ENCODE data around the gene UGGT1. TPM values are rescaled to one million over a fixed set of nuclear protein-coding genes. Genes with fewer than 3 reads are reported as not detected.

The UGGT1 gene
- total RNA-seq, 1 donor from 2014 or later, result 49.8 TPM

GRCh38 chr2:128093762-128094161 is 2.8 kb downstream of the UGGT1 start:
- H3K36me3 ChIP-seq (ENCODE audit: control insufficient read depth, insufficient read depth, low read length), result peaks cover 2% of the 10 kb centered on the region
- DNase-seq (ENCODE audit: low read depth), result no peak
- no peaks in the 10 kb centered on the region for H3K27me3 ChIP-seq (ENCODE audit: control insufficient read depth, insufficient read depth, low read length)
- H3K4me3 ChIP-seq (ENCODE audit: low read depth, low read length), result no peak overlapping the region
- FAIRE-seq, result no peak
- no peak for TF ChIP-seq CTCF (IDR thresholded peaks at IDR 0.05; ENCODE audit: insufficient read depth, low read length, severe bottlenecking)

- Histone ChIP-seq H3K4me3 (ENCODE audit: low read depth, low read length) (no peak overlapping the region), H3K36me3 (ENCODE audit: control insufficient read depth, insufficient read depth, low read length) (peaks cover 4% of the 10 kb centered on the region), H3K27me3 (ENCODE audit: control insufficient read depth, insufficient read depth, low read length) (no peaks in the 10 kb centered on the region)
- no peak for FAIRE-seq
- no peak for TF ChIP-seq CTCF (IDR thresholded peaks at IDR 0.05; ENCODE audit: insufficient read depth, low read length, severe bottlenecking)
- DNase-seq (ENCODE audit: low read depth), result no peak
Observed at GRCh38 chr2:128095201-128095600, 4.2 kb downstream of the UGGT1 start.

GRCh38 chr2:128103407-128103806 is 12.4 kb downstream of the UGGT1 start:
- no peak for TF ChIP-seq CTCF (IDR thresholded peaks at IDR 0.05; ENCODE audit: insufficient read depth, low read length, severe bottlenecking)
- Histone ChIP-seq H3K36me3 (ENCODE audit: control insufficient read depth, insufficient read depth, low read length) (peaks cover 5% of the 10 kb centered on the region), H3K4me3 (ENCODE audit: low read depth, low read length) (no peak overlapping the region), H3K27me3 (ENCODE audit: control insufficient read depth, insufficient read depth, low read length) (no peaks in the 10 kb centered on the region)
- DNase-seq (ENCODE audit: low read depth), result no peak
- FAIRE-seq, result no peak

GRCh38 chr2:128105072-128105471 is 14.1 kb downstream of the UGGT1 start:
- FAIRE-seq (no peak), DNase-seq (ENCODE audit: low read depth) (no peak)
- Histone ChIP-seq H3K27me3 (ENCODE audit: control insufficient read depth, insufficient read depth, low read length) (no peaks in the 10 kb centered on the region), H3K36me3 (ENCODE audit: control insufficient read depth, insufficient read depth, low read length) (peaks cover 5% of the 10 kb centered on the region), H3K4me3 (ENCODE audit: low read depth, low read length) (no peak overlapping the region)
- no peak for TF ChIP-seq CTCF (IDR thresholded peaks at IDR 0.05; ENCODE audit: insufficient read depth, low read length, severe bottlenecking)

GRCh38 chr2:128108166-128108565 is 17.2 kb downstream of the UGGT1 start:
- Histone ChIP-seq H3K27me3 (ENCODE audit: control insufficient read depth, insufficient read depth, low read length) (no peaks in the 10 kb centered on the region), H3K4me3 (ENCODE audit: low read depth, low read length) (no peak overlapping the region), H3K36me3 (ENCODE audit: control insufficient read depth, insufficient read depth, low read length) (peaks cover 12% of the 10 kb centered on the region)
- no peak for FAIRE-seq
- TF ChIP-seq CTCF (IDR thresholded peaks at IDR 0.05; ENCODE audit: insufficient read depth, low read length, severe bottlenecking), result no peak
- no peak for DNase-seq (ENCODE audit: low read depth)

GRCh38 chr2:128109243-128109642 is 18.2 kb downstream of the UGGT1 start:
- no peak for DNase-seq (ENCODE audit: low read depth)
- no peak for FAIRE-seq
- no peaks in the 10 kb centered on the region for H3K27me3 ChIP-seq (ENCODE audit: control insufficient read depth, insufficient read depth, low read length)
- no peak overlapping the region for H3K4me3 ChIP-seq (ENCODE audit: low read depth, low read length)
- TF ChIP-seq CTCF (IDR thresholded peaks at IDR 0.05; ENCODE audit: insufficient read depth, low read length, severe bottlenecking), result no peak
- H3K36me3 ChIP-seq (ENCODE audit: control insufficient read depth, insufficient read depth, low read length), result peaks cover 12% of the 10 kb centered on the region
